Testis (tissue), 3 donors: ENCODE results near the gene TRNAU1AP. TPM values are rescaled to one million over a fixed set of nuclear protein-coding genes. Genes with fewer than 3 reads are reported as not detected.
"Not testable (repeated sequence)": the region's sequence is repeated elsewhere in the genome, so short reads cannot be mapped to it uniquely, and the experiment has no call there.

Experiments
- DNase-seq: peaks from one replicate; pipeline ENCODE4 v3.0.0-alpha.2; 2019
- H3K27ac ChIP-seq, 2 donors: fragments of 200-600 bp; sonication (generic); one replicate each; pipeline ENCODE4 v1.5.1; 2019
- H3K27me3 ChIP-seq: fragments of 200-600 bp; sonication (generic); one replicate; pipeline ENCODE4 v1.5.1; 2019
- H3K36me3 ChIP-seq: fragments of 200-600 bp; sonication (generic); one replicate; pipeline ENCODE4 v1.5.1; 2017; ENCODE audit warnings: low read depth; ENCODE audit errors: missing control alignments
- H3K4me1 ChIP-seq: fragments of 200-600 bp; sonication (generic); one replicate; pipeline ENCODE4 v1.5.1; 2019
- H3K4me3 ChIP-seq, 2 donors: fragments of 200-600 bp; sonication (generic); one replicate each; pipeline ENCODE4 v1.5.1; 2017 to 2019
- H3K9me3 ChIP-seq: fragments of 200-600 bp; sonication (generic); one replicate; pipeline ENCODE4 v1.5.1; 2017
- CTCF ChIP-seq, 3 experiments: fragments of 450-650 bp in 2 of 3; fragments of 200-600 bp in 1 of 3; sonication (generic) in 1 of 3; IDR thresholded peaks; one replicate each; pipeline ENCODE4 v1.5.1; 2016 to 2019; ENCODE audit warnings: antibody characterized with exemption in 3 of 3, mild to moderate bottlenecking in 2 of 3, moderate library complexity in 1 of 3
- POLR2A ChIP-seq: fragments of 450-650 bp; IDR thresholded peaks from one replicate; pipeline ENCODE4 v1.6.1; 2017; ENCODE audit warnings: antibody characterized with exemption, mild to moderate bottlenecking, moderate library complexity
- WGBS, 2 donors: methylation state at CpG; one replicate each; pipeline ENCODE4 v1.1.5; 2018; 5-methylcytosine and 5-hydroxymethylcytosine counted together
- intact Hi-C: fragments of 100-400 bp; cut with DNase I; formaldehyde crosslinking; loops from one replicate; pipeline ENCODE4 v1.15.1; 2023; ENCODE audit warnings: low total_unique reads
- polyA plus RNA-seq: library from polyadenylated mRNA; stranded (reverse); fragments of 350-450 nt; fragmentation: Illumina TruSeq; extraction: RNeasy Lipid Tissue Mini Kit (QIAGEN cat#74804); gene quantifications from one replicate; pipeline ENCODE4 v1.2.3, GENCODE V29; 2014; ENCODE audit warnings: low read depth, low replicate concordance; ENCODE audit not compliant: insufficient read depth
- total RNA-seq, 2 donors: library from RNA; depleted of rRNA; stranded (reverse); fragments of >200 nt; gene quantifications; one replicate each; pipeline ENCODE4 v1.2.3, GENCODE V29; 2016

Gene TRNAU1AP
- total and polyA plus RNA-seq, 3 donors from 2014 or later = 15.5 to 22.5 (median 19.8) TPM

- TF ChIP-seq POLR2A (no peak), CTCF (IDR thresholded peaks at IDR 0.05) (no peak)
- intact Hi-C loops = no loop called here
- no peak overlapping the region for H3K27ac ChIP-seq
- H3K4me3 ChIP-seq = no peak overlapping the region
- WGBS, 2 donors = 69 to 72% methylated on average over 2 of the region's 2 CpGs
- H3K9me3 ChIP-seq = no peaks in the 10 kb centered on the region
- DNase-seq = no peak
- H3K36me3 ChIP-seq = no peaks in the 10 kb centered on the region
- peaks cover 27% of the 10 kb centered on the region for H3K4me1 ChIP-seq
- H3K27me3 ChIP-seq = no peaks in the 10 kb centered on the region
These were observed 41.9 kb upstream of the TRNAU1AP start for GRCh38 chr1:28510970-28511440.

- no peaks in the 10 kb centered on the region for H3K9me3 ChIP-seq
- WGBS, 2 donors = 95% methylated on average over 6 to 7 of the region's 7 CpGs
- no peaks in the 10 kb centered on the region for H3K27me3 ChIP-seq
- intact Hi-C loops = no loop called here
- no peak overlapping the region for H3K27ac ChIP-seq
- peaks cover 25% of the 10 kb centered on the region for H3K4me1 ChIP-seq
- no peaks in the 10 kb centered on the region for H3K36me3 ChIP-seq
- H3K4me3 ChIP-seq = no peak overlapping the region
- TF ChIP-seq POLR2A (no peak), CTCF (IDR thresholded peaks at IDR 0.05) (no peak)
- no peak for DNase-seq
These were observed 40.8 kb upstream of the TRNAU1AP start for GRCh38 chr1:28512058-28512611.

GRCh38 chr1:28514445-28514933 lies 38.4 kb upstream of the TRNAU1AP start:
- DNase-seq, H3K36me3 ChIP-seq, H3K9me3 ChIP-seq, H3K4me3 ChIP-seq, intact Hi-C loops, H3K27ac ChIP-seq, H3K27me3 ChIP-seq: not testable (repeated sequence)
- H3K4me1 ChIP-seq = peaks cover 12% of the 10 kb centered on the region
- WGBS, 2 donors = 92% methylated on average over 13 of the region's 13 CpGs

- no peaks in the 10 kb centered on the region for H3K9me3 ChIP-seq
- H3K27me3 ChIP-seq = no peaks in the 10 kb centered on the region
- DNase-seq = no peak
- peak overlapping the region in 1 of 2 donors; percentile 78 for H3K27ac ChIP-seq
- H3K4me3 ChIP-seq = no peak overlapping the region
- H3K4me1 ChIP-seq = peaks cover 11% of the 10 kb centered on the region
- WGBS, 2 donors = 71 to 89% methylated on average over 1 of the region's 1 CpG
- H3K36me3 ChIP-seq = no peaks in the 10 kb centered on the region
- intact Hi-C loops = loop anchor here (5.0 kb wide), 1 partner anchor 86 kb away; no protein-coding TSS in a partner anchor
- no peak for TF ChIP-seq CTCF (IDR thresholded peaks at IDR 0.05)
- no peak for TF ChIP-seq POLR2A
These were observed 36.3 kb upstream of the TRNAU1AP start for GRCh38 chr1:28516518-28516956.

- TF ChIP-seq CTCF (IDR thresholded peaks at IDR 0.05) (no peak), POLR2A (no peak)
- Histone ChIP-seq H3K4me1 (peaks cover 11% of the 10 kb centered on the region), H3K27me3 (no peaks in the 10 kb centered on the region), H3K36me3 (no peaks in the 10 kb centered on the region), H3K9me3 (no peaks in the 10 kb centered on the region), H3K27ac (peak overlapping the region; percentile 56 to 78), H3K4me3 (peak overlapping the region; percentile 70 to 76)
- no peak for DNase-seq
- intact Hi-C loops = loop anchor here (5.0 kb wide), 1 partner anchor 85 kb away; no protein-coding TSS in a partner anchor
- whole genome bisulfite sequencing, 2 donors = 2 to 5% methylated on average over 7 of the region's 7 CpGs
These were observed 35.3 kb upstream of the TRNAU1AP start for GRCh38 chr1:28517649-28517999.
